ENCODE results near the gene SLC45A2.
"Not testable (repeated sequence)": the region's sequence is repeated elsewhere in the genome, so short reads cannot be mapped to it uniquely, and the experiment has no call there.

SLC45A2 gene

DNA sequence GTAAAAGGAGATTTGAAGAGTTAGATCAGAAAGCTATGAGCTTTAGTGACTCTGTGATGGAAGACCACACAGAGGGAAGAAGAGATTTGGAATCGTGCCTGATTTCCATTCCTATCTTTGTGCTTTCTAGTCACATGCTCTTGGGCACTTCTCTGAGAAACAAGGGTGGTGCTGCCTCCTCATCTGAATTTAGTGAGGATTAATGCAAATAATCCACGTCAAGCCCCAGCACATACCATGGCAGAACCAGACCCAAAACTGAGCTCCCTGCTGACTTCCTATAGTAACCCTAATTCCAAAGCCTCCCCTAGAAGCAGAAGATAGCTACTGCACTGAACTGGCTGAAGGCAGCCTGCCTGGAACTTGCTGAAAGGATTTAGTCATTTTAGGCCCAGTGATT lies 17.7 kb downstream of the SLC45A2 start:
- ATAC-seq (no peak), DNase-seq (no peak)

DNA sequence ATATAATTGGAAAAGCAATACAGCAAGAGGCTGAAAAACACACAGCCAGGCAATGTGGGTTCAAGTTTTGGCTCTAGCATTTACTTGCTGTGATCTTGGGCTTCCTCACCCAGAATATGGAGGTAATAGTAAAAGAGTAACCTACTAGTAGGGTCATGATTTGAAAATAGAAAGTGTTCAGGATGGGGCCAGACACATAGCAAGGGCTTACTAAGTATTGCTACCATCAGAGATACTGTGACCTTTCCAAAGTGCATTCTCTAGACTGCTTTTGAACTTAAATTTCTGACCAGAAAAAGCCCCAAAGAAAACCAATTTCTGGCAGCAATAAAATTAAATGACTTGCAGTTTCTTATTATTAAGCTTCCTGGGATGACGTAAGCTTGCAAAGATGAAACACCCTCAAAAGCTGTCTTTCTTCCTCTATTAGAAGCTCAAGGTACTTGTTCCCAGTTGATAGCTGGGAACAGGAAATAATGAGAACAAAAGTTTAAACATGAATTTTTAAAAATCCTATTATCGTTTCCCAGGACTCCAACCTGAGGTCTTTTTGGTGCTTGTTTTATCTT lies 20.3 kb downstream of the SLC45A2 start:
- DNase-seq (no peak), ATAC-seq (peak; percentile 61)

DNA sequence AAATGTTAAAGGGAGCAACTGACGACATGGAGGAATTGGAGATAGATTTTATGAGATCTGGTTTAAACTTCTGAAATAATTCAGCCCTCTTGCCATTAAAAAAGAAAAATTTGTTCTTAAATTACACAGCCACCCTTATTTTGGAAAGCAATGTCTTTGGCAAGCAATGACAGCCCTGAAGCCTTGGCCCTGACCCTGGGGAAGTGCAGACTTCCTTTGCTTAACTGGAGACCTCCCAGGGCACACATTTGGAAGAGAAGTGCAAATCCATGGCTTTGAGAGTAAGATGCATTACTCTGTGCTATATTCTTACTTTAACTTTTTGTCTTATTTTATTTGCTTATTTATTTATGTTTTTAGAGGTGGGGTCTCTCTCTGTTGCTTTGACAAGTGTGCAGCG lies 26.3 kb downstream of the SLC45A2 start:
- no peak for DNase-seq
- ATAC-seq: no peak

DNA sequence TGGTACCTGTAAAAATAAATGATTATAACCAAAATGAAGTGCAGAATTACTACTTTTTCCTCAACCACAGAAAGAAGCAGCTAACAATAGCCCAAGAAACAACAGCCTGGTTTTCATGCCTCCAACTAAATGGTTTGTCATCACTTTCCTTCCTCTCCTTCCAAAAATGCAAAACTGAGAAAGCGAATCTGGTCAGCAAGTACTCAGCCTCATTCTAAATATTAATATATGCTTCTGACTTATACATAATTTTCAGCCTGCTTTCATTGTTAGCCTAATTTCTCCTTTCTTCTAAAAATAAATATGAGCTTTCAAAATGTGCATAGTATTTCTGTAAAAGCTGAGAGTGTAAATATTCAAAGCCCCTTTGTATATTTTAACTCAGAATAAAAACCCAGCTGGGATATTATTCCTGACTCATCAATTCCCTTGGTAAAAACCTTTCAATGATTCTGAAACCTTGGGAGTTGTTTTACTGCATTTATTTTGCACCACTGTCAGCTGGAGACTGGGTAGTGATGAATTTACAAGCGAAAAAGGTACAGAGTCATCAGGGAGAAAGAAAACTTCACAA lies 26.8 kb downstream of the SLC45A2 start:
- ATAC-seq (no peak), DNase-seq (no peak)

DNA sequence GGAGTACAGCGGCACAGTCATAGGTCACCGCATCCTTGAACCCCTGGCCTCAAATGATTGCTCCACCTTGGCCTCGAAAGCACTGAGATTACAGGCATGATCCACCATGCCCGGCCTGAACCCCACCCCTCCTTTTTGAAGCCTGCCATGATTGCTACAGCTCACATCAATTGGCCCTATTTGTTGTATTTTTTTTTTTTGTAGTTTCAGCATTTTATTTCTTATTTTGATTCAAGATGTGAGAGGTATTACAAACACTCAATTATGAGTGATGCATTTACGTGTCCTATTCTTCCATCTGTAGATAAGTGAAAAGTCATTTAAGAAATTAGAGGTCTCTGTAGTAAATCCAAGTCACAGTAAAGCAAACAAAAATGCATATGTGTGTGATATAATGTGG lies 32.3 kb downstream of the SLC45A2 start:
- not testable (repeated sequence) for ATAC-seq, DNase-seq

DNA sequence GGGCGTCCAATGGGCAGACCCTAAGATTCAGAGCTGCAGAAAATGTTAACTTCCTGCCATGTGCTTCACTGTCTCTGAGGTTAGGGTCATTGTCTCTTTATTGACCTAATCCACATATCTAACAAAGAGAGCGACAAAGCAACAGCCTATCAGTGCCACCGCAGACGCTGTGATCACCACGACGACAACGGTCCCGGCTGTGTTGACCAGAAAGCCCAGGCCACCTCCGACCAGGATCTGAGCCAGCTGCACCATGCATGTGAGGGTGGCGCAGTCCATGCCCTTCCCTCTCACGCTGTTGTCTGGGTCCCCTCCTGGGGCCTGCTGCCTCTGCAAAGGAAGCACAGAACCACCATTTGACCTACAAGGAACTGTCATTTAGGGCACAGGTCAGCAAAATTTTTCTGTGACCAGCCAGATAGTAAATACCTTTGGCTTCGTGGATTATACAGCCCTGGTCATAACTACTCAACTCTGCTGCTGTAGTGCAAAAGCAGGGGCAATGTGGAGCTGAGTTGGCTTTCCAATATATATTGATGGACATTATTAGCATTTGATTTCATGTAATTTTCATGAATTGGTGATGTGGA lies 39.9 kb downstream of the SLC45A2 start:
- DNase-seq: no peak
- no peak for ATAC-seq

DNA sequence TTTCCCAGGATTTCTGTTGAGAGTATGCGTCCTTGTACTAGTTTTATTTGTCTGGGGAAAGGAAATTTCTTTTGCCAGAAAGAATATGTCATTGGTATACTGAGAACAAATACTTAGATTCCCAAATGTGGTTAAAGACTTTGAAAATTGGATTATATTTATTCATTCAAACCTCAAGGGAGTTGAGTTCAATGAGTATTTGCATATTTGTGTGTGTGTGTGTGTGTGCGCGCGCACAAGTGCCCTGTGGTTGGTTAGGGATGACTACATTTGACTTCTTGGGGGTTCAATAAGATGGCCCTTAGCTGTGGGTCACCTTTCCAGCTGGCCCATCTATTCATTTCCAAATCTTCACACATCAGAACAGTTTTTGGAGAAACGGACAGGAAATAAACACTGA lies 43.4 kb downstream of the SLC45A2 start:
- no peak for ATAC-seq

DNA sequence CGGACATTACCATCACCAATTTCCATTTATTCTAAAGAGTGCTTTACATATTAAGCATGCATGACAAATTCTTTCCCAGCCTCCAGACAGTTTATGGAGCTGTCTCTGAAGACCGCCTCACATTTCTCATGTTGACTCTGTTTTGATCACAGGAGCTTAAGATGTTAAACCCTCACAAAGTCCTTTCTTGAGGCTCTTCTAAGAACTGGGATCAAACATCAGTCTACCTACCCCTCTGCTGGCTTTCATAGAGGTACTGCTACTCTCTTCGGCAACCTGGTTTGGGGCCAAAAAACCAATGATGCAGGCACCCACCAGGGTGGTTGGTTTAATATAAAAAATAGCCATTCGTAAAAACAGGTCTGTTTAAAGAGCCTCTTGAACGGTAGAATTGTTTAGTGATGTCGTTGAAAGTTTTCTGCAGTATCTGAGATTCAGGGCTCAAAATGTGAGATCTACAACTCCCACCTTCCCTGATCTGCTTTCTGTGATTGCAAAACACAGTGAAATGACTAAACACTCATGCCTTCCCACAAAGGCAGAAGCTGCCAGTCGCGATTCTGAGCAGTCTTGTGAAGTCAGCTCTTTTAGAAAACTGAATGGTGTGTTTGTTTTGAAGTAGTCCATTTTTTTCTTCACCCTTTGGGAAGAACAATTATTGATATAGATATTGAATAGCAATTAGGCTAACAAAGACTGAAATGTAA lies 44.8 kb downstream of the SLC45A2 start:
- DNase-seq (no peak), ATAC-seq (no peak)

More for the DNA sequence above, 43.4 kb downstream of the SLC45A2 start:
- DNase-seq: no peak

DNA sequence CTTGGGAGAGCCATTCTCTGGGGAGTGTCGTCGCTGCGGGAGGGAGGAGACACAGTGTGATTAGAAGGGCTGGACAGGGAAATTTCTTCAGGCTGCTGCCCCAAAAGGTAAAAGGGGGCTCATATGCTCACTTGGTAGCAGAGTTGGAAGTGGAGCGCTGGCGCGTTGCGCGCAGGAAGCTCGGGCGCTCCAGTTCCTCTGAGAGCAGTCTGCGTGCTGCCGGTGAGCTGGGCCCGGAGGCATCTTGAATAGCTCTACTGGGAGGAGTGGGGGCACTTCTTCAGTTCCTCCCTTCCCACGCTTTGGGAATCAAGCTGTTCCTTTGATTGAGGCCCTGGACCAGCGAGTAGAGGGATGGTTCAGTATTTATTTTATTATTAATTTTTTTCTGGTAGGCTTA lies 45.6 kb downstream of the SLC45A2 start:
- DNase-seq: no peak
- ATAC-seq: no peak

DNA sequence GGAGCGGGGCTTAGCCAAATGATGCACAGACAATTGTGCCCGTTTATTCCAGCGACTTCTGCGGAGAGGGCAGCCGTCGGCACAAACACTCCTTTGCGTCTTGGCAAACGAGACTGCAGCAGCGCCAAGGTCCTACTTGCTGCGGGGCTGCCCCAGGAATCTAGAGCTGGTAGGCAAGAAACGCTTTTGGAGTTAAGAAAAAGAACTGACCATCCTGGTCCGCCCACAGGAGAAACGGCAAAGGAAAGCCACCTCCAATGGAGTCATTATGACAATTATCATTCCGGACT lies 46.0 kb downstream of the SLC45A2 start:
- no peak for DNase-seq
- ATAC-seq: no peak

DNA sequence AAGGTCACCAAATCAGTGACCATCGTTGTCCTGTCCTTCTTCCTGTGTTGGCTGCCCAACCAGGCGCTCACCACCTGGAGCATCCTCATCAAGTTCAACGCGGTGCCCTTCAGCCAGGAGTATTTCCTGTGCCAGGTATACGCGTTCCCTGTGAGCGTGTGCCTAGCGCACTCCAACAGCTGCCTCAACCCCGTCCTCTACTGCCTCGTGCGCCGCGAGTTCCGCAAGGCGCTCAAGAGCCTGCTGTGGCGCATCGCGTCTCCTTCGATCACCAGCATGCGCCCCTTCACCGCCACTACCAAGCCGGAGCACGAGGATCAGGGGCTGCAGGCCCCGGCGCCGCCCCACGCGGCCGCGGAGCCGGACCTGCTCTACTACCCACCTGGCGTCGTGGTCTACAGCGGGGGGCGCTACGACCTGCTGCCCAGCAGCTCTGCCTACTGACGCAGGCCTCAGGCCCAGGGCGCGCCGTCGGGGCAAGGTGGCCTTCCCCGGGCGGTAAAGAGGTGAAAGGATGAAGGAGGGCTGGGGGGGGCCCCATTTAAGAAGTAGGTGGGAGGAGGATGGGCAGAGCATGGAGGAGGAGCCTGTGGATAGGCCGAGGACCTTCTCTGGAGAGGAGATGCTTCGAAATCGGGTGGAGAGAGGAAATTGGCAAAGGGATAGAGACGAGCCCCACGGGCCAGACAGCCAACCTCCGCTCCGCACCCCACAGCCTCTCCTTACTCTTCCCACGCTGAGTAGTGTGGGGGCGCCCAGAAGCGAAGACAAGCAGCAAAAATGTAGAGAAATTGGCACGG lies 46.6 kb downstream of the SLC45A2 start:
- DNase-seq (no peak), ATAC-seq (no peak)

DNA sequence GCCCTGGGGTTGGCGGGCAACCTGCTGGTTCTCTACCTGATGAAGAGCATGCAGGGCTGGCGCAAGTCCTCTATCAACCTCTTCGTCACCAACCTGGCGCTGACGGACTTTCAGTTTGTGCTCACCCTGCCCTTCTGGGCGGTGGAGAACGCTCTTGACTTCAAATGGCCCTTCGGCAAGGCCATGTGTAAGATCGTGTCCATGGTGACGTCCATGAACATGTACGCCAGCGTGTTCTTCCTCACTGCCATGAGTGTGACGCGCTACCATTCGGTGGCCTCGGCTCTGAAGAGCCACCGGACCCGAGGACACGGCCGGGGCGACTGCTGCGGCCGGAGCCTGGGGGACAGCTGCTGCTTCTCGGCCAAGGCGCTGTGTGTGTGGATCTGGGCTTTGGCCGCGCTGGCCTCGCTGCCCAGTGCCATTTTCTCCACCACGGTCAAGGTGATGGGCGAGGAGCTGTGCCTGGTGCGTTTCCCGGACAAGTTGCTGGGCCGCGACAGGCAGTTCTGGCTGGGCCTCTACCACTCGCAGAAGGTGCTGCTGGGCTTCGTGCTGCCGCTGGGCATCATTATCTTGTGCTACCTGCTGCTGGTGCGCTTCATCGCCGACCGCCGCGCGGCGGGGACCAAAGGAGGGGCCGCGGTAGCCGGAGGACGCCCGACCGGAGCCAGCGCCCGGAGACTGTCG lies 47.3 kb downstream of the SLC45A2 start:
- ATAC-seq (no peak), DNase-seq (no peak)

DNA sequence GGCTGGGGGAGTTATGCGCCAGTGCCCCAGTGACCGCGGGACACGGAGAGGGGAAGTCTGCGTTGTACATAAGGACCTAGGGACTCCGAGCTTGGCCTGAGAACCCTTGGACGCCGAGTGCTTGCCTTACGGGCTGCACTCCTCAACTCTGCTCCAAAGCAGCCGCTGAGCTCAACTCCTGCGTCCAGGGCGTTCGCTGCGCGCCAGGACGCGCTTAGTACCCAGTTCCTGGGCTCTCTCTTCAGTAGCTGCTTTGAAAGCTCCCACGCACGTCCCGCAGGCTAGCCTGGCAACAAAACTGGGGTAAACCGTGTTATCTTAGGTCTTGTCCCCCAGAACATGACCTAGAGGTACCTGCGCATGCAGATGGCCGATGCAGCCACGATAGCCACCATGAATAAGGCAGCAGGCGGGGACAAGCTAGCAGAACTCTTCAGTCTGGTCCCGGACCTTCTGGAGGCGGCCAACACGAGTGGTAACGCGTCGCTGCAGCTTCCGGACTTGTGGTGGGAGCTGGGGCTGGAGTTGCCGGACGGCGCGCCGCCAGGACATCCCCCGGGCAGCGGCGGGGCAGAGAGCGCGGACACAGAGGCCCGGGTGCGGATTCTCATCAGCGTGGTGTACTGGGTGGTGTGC lies 48.0 kb downstream of the SLC45A2 start, which contains the start of gene RXFP3:
TSS of gene RXFP3 (plus strand) at position 6 of the 636 bp plus-strand sequence. CDS start at position 361, 355 bp downstream.
- no peak for ATAC-seq

DNA sequence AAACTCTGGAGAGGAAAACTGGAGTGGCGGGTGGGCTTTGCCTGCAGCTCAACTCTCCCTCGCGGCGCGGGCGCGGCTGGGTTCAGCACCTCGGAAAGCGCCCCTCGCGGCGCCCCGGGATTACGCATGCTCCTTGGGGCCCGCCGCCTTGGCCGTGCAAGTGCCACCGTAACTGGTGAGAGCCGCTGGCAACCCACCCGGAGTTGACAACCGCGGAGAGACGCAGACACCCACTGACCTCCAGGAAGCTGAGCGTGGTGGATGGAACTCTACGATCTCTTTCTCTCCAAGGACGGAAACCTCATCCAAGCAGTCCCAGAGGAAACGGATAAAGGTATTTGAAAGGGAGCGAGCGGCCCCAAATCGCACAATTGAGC lies 48.5 kb downstream of the SLC45A2 start:
- ATAC-seq (peak; percentile 55), DNase-seq (peak; percentile 62)

More for the DNA sequence above, 48.0 kb downstream of the SLC45A2 start, which contains the start of gene RXFP3:
- no peak for DNase-seq

DNA sequence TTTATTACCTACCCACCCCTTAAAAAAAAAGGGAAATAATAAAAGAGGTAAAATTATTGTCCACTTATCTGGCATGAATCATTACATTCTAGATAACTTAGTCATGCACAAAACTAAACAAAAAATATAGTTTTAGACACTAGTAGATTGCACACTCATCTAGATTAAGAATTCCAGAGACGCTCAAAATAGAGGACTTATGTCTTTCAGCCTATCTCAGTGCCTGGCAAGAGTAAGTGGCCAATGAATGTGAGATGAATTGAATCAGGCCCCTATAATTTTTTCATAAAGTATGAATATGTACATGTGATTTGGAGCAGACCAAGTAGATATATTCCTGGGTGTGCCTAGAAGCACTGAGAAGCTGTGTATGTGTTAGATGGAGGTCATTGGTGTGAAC lies 50.3 kb downstream of the SLC45A2 start:
- no peak for ATAC-seq
- DNase-seq: no peak

DNA sequence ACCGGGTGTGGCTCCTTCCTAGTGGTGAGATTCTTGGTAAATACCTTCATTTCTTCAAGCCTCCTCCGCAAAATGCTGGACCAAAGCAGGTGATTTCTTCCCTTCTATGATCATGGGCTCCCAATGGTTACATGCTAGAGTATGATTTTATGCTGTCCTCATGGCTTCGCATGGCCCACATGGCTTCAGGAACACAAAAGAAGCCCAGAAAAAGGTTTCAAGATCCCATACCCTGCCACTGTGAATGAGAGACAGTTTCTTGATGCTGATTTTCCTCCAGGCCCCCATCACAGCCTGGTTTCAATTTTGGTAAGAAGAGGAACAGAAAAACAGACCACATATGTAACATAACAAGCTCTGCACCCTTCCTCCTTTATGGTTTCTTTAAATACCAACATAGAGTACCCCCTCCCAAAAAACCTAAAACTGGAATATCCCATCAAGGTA lies 50.7 kb downstream of the SLC45A2 start:
- no peak for DNase-seq
- no peak for ATAC-seq

DNA sequence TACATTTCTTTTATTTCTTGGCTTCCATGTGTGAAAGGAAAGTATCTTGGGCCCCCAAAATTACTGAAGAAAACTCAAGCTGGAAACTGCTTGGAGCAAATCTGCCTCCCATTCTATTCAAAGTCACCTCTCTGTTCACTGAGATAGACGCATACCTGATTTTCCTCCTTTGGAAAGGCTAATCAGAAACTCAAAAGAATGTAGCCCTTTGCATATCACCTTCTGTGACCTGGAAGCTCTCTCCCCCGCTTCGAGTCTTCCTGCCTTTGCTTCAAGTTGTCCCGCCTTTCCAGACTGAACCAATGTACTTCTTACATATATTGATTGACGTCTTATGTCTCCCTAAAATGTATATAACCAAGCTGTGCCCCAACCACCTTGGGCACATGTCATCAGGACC lies 53.4 kb downstream of the SLC45A2 start:
- ATAC-seq: no peak
- DNase-seq: no peak

DNA sequence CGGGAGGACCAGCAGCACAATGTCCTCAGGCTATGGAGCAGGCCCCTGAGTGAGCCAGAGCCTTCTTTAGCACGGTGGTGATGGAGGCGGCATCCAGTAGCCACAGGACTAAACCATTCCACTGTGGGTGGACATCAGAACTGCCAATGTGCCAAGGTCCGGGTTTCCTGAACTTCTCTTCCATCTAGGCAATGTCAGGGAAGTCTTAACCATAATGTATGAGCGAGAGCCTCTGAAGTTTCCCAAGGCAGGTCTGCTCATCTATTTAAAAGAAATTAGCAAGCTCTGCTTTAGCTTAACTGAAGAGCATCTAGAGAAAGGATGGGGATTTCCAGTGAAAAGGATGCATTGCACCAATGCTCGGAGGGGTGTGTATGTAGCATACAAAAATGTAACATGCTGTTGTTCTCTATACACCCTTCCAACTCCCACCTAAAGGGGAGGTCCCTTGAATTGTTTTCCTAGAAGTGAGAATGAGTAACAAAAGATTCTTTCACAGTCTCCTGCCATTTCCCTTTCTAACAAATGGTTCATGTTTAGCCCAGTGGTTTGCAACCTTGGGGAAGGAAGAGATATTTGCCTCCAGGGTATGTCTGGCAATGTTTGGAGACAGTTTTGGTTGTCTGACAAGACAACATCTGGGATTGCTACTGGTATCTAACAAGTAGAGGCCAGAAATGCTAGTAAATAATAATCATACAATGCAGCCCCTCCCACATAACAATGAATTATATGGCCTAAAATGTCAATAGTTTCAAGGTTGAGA lies 54.4 kb downstream of the SLC45A2 start:
- no peak for DNase-seq

DNA sequence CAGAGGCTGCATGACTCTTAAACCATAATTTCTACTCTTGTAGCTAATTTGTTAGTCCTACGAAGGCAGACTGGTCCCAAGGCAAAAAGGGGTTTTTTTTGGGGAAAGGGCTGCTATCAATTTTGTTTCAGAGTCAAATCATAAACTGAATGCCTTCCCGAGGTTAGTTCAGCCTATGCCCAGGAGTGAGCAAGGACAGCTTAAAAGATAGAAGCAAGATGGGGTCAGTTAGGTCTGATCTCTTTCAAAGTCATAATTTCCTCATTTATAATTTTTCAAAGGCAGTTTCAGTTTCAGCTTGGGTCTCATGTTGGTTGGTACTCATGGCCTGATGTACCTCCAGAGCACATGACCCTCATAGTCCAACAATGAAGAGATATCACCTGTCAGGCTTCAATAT lies 56.2 kb downstream of the SLC45A2 start:
- DNase-seq (no peak), ATAC-seq (no peak)

More for the DNA sequence above, 54.4 kb downstream of the SLC45A2 start:
- no peak for ATAC-seq

DNA sequence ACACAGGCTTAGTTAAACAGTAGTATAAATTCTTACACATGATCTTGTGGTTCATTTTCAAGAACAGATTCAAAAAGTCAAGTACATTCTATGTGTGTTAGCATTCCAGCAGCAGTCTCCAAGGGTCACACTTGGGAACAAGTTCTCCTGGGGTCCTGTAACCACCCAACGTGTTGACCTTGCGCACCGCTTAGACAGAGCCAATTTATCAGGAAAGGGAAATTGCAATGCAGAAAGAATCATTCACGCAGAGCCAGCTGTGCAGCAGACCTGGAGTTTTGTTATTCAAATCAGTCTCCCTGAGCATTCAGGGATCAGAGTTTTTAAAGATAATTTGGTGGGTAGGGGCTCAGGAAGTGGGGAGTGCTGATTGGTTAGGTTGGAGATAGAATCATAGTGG lies 56.8 kb downstream of the SLC45A2 start:
- ATAC-seq (no peak), DNase-seq (no peak)

DNA sequence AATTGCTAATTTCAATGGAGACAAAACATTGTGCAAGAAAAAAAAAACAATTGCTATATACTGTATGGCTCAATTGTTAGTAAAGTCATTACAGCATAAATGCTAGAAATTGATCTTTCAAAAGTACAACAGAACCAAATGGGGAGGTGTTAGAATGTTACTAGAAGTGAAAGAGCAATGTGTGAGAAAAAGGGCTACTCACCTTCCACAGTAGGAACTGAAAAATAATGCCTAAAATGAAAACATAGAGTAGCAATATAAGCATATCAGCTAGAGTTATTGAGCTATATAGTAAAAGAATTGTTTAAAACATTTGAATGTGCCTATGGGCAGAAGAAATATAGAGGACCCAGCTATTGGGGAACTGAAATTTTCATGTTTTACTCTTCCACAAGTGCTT lies 59.2 kb downstream of the SLC45A2 start:
- no peak for DNase-seq
- ATAC-seq: no peak

Data from stimulated activated naive CD8-positive, alpha-beta T cell treated with anti-CD3 and anti-CD28 coated beads, Interleukin-15, Interleukin-2, amounts not matched to agents 100 U/mL and 50 U/mL, for 24 hours (primary cell).